Occipital lobe (tissue), 2 donors: Measurements from ENCODE around the gene PLEKHA7. TPM values are rescaled to one million over a fixed set of nuclear protein-coding genes. Genes with fewer than 3 reads are reported as not detected.
"Not testable (repeated sequence)": the region's sequence is repeated elsewhere in the genome, so short reads cannot be mapped to it uniquely, and the experiment has no call there.

Experiments used
- DNase-seq: peaks from one replicate; lab custom pipeline; 2025; lab: John Stamatoyannopoulos, UW
- total RNA-seq: library from RNA; depleted of rRNA; stranded (reverse); fragments of >200 nt; gene quantifications from one replicate; pipeline ENCODE4 v1.2.3, GENCODE V29; 2014

Gene PLEKHA7
- 5.5 TPM for total RNA-seq

- DNase-seq, result no peak
These were observed at the start of gene PLEKHA7 for GRCh38 chr11:17014321-17014832. PLEKHA7 (minus strand) TSS chr11:17014414; CDS start chr11:17014401, 13 bp downstream.

GRCh38 chr11:17063171-17064002, 49.2 kb upstream of the PLEKHA7 start:
- no peak for DNase-seq

DNA sequence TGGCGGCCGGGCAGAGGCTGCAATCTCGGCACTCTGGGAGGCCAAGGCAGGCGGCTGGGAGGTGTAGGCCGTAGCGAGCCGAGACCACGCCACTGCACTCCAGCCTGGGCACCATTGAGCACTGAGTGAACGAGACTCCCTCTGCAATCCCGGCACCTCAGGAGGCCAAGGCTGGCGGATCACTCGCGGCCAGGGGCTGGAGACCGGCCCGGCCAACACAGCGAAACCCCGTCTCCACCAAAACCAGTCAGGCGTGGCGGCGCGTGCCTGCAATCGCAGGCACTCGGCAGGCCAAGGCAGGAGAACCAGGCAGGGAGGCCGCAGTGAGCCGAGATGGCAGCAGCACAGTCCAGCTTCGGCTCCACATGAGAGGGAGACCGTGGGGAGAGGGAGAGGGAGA, 36.9 kb upstream of the PLEKHA7 start:
- DNase-seq, result not testable (repeated sequence)

DNA sequence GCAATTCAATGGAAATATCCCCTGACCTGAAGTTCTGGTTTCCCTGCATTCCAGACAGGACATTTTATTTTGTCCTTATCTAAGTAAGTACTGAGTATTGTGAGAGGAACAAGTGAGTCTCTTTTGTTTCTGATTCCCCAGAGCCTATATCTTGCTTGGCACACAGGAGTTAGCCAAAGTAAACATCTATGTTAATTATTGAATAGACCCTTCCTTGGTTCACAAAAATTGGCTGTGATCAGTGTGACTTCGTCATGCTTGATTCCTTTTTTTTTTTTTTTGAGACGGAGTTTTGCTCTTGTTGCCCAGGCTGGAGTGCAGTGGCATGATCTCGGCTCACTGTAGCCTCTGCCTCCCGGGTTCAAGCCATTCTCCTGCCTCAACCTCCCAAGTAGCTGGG, 34.3 kb upstream of the PLEKHA7 start:
- not testable (repeated sequence) for DNase-seq

DNA sequence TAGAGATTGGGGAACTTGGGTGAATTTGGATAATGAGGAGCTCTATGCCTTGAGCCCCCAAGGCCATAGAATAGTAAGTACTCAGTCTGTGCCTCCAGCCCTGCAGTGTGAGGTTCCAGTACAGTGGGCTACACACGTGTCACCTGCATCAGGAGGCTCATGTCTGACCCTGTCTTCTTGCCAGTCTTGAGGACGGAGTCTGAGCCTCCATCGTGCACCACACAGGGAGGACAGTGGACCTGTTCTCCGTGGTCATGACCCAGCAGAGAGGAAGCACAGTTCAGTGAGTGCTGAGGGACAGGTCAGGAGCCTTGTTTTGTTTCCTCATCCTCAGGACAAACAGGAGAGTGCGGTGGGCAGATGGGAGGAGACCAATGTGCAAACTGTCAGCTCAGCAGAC, 32.5 kb upstream of the PLEKHA7 start:
- no peak for DNase-seq

DNA sequence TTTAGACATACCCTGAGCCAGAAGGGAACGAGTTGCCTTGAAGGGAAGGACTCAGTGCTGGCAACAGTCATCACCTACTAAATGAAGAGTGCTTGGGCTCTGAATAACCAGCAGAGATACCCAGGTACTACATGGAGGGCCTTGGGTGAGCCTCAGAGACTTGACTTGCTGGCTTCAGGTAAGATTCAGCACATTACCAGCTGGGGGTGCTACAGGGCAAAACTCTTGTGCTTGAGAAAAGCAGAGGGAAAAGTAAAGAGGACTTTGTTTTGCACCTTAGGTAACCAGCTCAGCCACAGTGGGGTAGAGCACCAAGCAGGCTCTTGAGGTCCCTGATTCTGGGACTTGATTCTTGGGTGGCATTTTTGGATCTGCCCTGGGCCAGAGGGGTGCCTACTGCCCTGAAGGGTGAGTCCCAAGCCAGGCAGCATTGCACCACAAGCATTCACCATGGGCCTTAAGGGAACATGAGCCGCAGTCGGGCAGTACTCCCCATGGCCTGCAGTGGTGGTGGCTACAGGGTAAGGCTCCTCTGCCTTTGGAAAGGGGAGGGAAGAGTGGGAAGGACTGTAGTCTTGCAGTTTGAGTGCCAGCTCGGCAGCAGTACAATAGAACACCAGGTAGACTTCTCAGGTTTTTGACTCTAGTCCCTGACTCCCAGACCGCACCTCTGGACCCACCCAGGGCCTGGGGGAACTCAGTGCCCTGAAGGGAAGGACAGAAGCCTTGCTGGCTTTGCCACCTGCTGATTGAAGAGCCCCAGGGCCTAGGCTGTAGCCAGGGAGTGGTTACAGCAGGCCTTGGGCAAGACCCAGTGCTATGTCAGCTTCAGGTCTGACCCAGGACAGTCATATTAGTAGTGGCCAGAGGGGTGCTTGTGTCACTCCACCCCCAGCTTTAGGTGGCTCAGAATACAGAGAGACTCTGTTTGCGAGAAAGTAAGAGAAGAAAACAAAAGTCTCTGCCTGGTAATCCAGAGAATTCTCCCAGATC, 22.7 kb upstream of the PLEKHA7 start:
- no peak for DNase-seq

- DNase-seq, result not testable (repeated sequence)
These were observed 19.8 kb upstream of the PLEKHA7 start for GRCh38 chr11:17034027-17034426.

GRCh38 chr11:17026487-17027082, 12.4 kb upstream of the PLEKHA7 start:
- no peak for DNase-seq

DNA sequence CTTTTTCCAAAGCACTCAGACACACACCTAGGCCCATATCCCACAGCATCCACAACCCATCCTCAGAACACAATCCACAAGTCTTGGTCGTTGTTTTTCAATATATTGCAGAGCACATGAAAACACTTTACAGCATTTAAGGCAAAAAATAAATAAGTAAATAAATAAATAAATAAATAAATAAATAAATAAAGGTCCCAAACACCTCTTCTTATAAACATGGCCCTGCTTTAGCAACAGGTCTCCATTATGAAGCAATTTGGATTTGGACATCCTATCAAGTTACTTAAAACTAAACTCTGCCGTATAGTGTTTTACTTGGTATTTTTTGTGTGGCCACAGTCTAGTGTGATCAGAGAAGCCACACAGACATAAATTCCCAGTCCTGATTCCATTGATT, 10.7 kb upstream of the PLEKHA7 start:
- DNase-seq, result no peak

DNA sequence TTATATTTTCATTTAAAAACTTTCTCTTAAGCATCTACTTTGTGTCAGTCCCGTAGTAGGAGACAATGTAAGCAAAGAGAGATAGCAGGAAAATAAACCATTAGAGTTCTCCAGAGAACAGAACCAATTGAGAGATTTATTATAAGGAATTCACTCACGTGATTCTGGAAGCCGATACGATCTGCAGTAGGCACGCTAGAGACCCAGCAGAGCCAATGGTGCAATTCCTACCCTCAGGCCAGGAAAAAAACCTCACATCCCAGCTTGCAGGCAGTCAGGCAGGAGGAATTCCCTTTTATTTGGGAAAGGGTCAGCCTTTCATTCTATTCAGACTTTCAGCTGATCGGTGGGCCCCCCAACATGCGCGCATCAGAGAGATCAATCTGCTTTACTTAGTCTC, 7.3 kb upstream of the PLEKHA7 start:
- no peak for DNase-seq

- no peak for DNase-seq
These were observed 6.6 kb upstream of the PLEKHA7 start for GRCh38 chr11:17020831-17021230.

GRCh38 chr11:17019232-17019631, 5.0 kb upstream of the PLEKHA7 start:
- DNase-seq, result no peak

DNA sequence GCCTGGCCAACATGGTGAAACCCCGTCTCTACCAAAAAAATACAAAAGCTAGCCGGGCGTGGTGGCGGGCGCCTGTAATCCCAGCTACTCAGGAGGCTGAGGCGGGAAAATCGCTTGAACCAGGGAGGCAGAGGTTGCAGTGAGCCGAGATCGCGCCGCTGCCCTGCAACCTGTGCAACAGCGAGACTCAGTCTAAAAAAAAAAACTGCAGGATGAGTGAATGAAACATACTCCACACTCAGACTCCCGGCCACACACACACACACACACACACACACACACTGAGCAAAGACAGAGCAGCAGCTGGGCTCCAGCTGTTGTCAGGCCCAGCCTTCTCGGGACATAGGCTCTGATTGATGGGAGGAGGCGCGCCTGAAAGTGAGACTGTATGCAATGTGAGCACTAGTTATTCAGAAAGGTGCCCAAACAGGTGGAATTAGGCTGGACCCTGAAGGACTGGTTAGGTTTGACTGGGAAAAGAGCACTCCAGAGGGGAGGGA, 1.5 kb upstream of the PLEKHA7 start:
- no peak for DNase-seq

- no peak for DNase-seq
These were observed 816 bp upstream of the PLEKHA7 start for GRCh38 chr11:17014833-17015626.

DNA sequence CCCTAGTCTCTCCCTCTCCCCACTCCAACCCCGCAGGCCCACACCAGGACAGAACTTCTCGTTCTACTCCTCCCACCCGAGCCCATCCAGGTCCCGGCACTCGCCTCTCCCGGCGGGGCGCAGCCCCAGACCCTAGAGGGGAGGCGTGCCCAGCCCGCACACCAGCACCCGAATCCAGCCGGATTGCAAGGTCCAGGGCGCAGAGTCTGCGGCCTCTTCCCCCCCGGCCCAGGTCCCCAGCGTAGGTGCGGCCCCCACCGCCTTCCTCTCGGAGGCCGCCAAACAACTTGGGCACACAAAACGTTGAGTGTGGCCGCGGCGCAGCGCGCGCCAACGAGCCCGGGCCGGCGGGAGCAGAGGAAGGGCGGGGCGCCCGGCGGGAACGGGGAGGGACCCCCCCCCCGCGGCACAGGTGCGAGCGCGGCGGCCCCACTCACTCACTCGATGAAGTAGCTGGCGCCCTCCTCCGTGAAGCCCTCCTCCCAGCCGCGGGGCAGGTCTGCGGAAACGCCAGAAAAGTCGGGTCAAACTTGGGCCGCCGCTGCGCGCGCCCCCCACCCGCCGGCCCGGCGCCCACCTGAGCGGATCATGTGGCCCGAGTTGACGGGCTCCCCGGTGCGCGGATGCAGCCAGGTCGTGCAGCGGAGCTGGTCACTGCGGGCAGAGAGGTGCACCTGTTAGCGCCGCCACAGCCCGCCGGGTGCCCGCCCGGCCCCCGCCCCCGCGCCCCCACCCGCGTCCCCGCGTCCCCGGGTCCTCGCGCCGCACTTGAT, 480 bp downstream of the PLEKHA7 start:
- DNase-seq, result no peak

GRCh38 chr11:17012712-17013547, 1.3 kb downstream of the PLEKHA7 start:
- DNase-seq, result no peak

- no peak for DNase-seq
These were observed 2.0 kb downstream of the PLEKHA7 start for GRCh38 chr11:17012179-17012578.

DNA sequence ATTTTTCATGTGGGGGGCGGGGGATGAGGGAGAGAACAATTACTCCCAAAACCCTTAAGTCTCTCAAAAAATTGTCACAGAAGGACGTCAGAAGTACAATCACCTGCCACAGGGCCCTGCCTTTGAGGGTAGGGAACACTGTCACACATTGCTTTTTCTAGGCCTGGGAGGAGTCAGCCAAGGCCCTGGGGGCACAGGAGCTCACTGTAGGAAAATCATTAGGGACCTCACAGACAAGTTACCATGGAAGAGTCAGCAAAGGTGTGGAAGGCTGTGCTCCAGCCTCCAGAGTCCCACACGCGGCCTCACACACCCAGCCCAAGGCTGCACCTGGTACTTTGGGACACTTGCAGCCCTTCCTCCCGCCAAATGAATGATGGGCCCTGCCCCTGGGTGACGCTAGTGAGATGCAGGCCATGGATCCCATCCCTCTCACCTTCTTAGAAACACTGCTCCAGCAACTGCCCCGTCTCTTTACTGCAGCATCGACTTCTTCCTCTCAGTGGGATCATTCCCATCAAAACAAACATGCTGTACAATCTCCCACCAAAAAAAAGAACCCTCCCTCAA, 3.3 kb downstream of the PLEKHA7 start:
- no peak for DNase-seq

GRCh38 chr11:17008099-17008498, 6.1 kb downstream of the PLEKHA7 start:
- no peak for DNase-seq
